HG02870 (cell line): ENCODE measurements around the gene DYNC2LI1.

Source experiments
- ATAC-seq: cut with Tn5 transposase; IDR thresholded peaks from one replicate; pipeline ENCODE4 v1.9.1; 2021; ENCODE audit warnings: mild to moderate bottlenecking, moderate library complexity; ENCODE audit not compliant: unreplicated experiment

The DYNC2LI1 gene

DNA sequence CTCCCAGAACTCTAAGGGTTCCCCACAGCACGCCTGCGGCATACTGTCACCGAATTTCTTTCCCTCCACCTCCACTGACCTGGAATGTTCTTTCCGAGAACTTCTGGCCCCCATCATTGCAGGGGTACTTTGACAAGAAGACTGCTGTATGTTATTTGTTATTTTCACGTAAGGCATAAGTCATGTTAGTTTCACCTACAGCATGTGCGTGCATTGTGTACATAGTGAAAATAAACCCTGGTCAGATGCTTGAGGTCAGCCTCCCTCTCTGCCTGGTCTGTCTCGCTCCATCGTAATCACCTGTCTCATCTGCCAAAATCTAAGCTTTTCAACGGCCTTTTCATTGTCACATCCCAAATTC is 69.0 kb downstream of the DYNC2LI1 start:
- ATAC-seq, result no peak

DNA sequence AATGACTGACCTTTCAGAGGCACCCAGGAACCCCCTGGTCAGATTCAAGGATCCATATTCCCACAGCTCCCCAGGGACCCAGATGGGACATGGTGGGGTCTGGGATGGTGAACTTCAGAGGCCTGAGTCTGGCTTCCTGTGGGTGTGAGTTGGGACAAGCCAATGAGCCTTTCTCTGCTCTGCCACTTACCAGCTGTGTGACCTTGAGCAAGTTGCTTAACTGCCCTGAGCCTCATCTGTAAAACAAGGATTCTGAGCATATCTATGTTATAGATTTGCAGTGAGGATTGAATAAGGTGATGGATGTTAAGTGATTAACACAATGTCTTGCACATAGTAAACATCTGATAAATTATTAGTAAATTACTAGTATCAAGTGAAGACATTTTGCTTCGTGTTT is 71.3 kb downstream of the DYNC2LI1 start:
- no peak for ATAC-seq

DNA sequence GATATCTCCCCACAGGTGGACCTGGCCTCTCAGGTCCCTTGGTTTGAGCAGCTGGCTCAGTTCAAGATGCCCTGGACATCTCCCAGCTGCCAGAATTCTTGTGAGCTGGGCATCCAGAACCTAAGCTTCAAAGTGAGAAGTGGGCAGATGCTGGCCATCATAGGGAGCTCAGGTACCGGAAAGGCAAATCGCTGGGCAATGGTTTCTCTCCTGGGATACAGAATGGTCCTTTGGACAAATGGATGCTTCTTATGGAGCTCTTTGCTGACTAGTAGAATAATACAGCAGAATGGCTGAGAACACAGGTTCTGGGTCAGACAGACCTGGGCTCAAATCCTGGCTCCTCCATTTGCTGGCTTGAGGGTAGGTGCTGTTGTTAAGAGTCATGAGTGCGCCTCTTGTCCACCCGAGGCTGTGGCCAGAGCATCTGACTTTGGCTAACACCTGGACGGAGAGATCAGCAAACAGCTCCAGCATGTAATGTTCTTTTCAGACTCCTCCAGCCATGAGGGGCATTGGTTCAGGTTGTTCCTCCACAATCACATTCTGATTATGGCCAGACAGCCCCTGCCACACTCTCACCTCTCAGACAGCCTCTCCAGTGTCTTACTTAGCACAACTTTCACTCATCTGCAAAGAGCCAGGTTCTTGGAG is 72.4 kb downstream of the DYNC2LI1 start:
- ATAC-seq, result no peak

DNA sequence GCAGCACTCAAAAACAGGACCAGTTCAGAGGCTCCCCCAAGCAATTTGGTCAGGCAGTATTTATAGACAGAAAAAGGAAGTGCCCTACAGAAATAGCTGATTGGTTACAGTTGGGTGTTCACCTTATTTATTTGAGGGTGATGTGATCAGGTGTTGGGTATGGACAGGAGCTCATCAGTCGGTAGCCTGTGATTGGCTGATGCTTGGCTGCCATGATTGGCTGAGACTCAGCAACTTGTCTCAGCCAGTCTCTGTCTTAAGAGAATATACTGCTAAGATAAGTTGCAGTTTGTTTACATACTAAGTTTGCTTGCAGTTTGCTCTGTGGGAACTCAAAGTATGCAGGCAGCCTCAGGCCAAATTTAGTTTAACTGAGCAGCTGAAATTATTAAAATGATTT is 74.4 kb downstream of the DYNC2LI1 start:
- no peak for ATAC-seq

DNA sequence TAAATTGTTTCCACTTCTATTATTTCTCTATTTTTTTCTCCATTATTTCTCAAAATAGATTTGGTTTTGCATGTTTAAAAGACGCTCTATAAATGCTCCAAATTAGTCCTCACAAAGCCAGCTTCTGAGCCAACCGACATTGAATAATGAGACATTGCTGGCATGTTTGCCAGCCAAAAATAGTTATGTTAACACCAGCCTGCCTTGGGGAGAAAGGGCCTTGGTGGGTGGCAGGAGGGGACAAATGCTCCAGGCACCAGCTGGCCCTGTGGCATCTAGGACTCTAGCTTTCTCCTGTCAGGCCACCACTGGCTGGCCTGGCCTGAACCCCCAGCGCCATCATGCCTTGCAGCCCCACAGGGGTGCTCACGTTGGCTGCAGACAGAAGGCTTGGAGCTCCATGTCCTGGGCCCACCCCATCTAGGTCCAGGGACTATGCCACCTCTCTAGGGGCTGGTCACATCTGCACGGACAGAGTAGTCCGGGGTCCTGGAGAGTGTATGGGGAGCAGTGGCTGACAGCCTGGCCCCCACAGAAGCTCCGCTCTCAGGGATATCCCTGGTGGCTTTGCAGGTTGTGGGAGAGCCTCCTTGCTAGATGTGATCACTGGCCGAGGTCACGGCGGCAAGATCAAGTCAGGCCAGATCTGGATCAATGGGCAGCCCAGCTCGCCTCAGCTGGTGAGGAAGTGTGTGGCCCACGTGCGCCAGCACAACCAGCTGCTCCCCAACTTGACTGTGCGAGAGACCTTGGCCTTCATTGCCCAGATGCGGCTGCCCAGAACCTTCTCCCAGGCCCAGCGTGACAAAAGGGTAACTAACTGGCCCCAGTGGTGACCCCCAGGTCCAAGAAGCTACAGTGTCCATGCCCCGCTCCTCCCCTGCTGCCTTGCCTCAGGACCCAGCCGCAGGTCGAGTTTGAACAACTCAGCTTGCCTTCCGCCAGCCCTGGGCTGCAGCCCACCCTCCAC is 77.5 kb downstream of the DYNC2LI1 start:
- ATAC-seq, result no peak

DNA sequence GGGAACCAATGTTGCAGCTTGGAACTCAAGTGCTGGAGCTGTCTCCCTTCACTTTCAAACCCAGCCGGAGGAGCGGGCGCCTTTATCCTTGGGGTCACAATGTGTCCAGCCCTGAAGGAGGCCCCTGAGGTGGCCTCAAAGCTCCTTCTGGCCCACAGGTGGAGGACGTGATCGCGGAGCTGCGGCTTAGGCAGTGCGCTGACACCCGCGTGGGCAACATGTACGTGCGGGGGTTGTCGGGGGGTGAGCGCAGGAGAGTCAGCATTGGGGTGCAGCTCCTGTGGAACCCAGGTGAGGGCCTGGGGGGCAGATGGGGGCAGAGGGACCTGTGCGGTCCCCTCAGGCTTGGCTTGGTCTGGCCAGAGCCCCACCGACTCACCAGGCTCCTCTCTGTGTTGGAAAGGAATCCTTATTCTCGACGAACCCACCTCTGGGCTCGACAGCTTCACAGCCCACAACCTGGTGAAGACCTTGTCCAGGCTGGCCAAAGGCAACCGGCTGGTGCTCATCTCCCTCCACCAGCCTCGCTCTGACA is 78.4 kb downstream of the DYNC2LI1 start:
- no peak for ATAC-seq

DNA sequence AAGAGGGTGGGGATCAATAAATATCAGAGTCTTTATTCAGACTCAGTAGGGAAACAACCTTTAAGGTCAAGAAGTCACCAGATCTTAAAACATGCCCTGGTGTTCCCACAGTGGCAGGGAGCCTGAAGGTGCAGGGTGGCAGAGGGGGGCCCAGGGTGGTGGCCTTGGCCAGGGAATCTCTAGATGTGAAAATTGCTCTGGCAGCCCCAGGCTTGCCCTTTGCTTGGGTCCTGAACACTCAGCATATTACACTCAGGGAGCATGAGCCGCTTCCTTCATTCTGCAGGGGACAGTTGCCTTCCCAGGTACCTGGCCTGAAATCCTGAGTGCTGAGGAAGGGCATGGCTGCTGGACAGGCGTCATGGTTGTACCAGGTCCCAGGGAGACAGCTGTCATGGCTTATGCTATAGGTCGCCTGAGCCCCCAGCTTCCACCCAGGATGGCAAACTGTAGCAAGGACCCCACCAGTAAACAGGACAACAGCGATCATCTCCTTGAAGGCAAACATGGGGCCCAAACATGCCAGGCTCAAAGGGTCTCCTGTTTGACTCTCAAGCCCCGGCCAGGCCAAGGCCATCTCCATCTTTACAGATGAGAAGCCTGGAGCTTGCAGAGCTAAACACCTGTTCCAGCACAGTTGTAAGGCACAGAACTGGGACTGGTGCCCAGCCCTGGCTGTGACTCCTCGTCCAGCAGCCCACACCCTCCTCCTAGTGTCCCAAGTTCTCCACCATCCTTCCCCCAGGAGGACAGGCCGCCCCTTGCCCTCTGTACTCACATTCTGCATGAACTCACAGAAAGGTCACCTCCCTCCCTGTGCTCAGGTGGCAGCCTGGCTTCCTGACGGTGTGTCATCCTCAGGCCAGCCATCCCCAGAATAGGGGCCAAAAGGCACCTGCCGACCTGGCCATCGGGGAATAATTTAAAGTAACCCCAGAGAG is 79.6 kb downstream of the DYNC2LI1 start:
- ATAC-seq, result no peak

DNA sequence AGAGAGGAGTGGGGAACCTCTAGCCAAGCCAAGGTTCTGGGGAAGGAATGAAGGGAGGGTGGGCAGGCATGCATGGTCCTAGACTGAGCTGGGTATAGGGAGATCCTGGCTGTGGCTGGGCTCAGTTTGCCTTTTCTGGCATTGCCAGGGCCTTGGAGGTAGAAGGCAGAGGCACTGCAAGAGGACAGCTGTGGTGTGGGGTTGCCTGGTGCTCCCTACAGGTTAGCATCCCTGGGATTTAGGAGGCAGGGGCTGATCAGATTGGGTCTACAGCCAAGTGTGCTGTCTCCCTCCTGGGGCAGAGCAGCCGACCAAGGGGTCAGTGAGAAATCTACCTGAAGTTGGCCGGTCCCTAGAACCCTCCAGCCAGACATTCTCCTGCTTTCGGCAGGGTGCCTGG is 80.8 kb downstream of the DYNC2LI1 start:
- no peak for ATAC-seq

DNA sequence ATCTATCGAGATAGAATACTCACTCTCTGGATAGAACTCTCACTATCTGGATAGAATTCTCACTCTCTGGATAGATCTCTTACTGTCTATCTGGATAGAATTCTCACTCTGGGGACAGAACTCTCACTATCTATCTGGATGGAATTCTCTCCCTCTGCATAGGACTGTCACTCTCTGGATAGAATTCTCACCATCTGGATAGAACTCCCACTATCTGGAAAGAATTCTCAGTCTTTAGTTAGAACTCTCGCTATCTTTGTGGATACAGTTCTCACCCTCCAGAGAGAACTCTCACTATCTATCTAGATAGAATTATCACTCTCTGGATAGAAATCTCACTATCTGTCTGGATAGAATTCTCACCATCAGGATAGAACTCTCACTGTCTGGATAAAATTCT is 81.5 kb downstream of the DYNC2LI1 start:
- ATAC-seq, result no peak
